Esophagus squamous epithelium (tissue), 5 donors: ENCODE measurements around the gene TARM1. TPM values are rescaled to one million over a fixed set of nuclear protein-coding genes. Genes with fewer than 3 reads are reported as not detected.

ENCODE experiments used
- DNase-seq: peaks from one replicate; lab custom pipeline; 2025; lab: John Stamatoyannopoulos, UW
- H3K27ac ChIP-seq, 4 donors: fragments of 200-600 bp; sonication (generic); one replicate each; pipeline ENCODE4 v1.5.1; 2016 to 2019; ENCODE audit warnings: mild to moderate bottlenecking in 1 of 4
- H3K27me3 ChIP-seq, 4 donors: fragments of 200-600 bp; sonication (generic); 1 replicate in 3 of 4; 2 replicates in 1 of 4; pipeline versions ENCODE4 v1.5.1 to v1.6.0; 2017 to 2021; ENCODE audit warnings: antibody characterized with exemption in 1 of 4
- H3K36me3 ChIP-seq, 3 donors: fragments of 200-600 bp; sonication (generic); one replicate each; pipeline ENCODE4 v1.5.1; 2016 to 2019
- H3K4me1 ChIP-seq, 3 donors: fragments of 200-600 bp; sonication (generic); one replicate each; pipeline ENCODE4 v1.5.1; 2017 to 2019
- H3K4me3 ChIP-seq, 4 donors: fragments of 200-600 bp; sonication (generic); 1 replicate in 3 of 4; 2 replicates in 1 of 4; pipeline ENCODE4 v1.5.1; 2016 to 2019; ENCODE audit warnings: mild to moderate bottlenecking in 2 of 4, moderate library complexity in 1 of 4
- H3K9me3 ChIP-seq, 3 donors: fragments of 200-600 bp; sonication (generic); one replicate each; pipeline ENCODE4 v1.5.1; 2016 to 2019
- CTCF ChIP-seq, 6 experiments: fragments of 450-650 bp in 4 of 6; fragments of 200-600 bp in 2 of 6; sonication (generic) in 2 of 6; IDR thresholded peaks; one replicate each; pipeline ENCODE4 v1.5.1; 2016 to 2019; ENCODE audit warnings: antibody characterized with exemption in 6 of 6, mild to moderate bottlenecking in 4 of 6, moderate library complexity in 4 of 6
- POLR2A ChIP-seq, 4 donors: fragments of 450-650 bp; IDR thresholded peaks; one replicate each; pipeline ENCODE4 v1.6.1; 2017; ENCODE audit warnings: antibody characterized with exemption in 4 of 4, mild to moderate bottlenecking in 4 of 4, moderate library complexity in 3 of 4
- WGBS, 2 donors: methylation state at CpG; one replicate each; pipeline ENCODE4 v1.1.5; 2018; 5-methylcytosine and 5-hydroxymethylcytosine counted together
- intact Hi-C: fragments of 100-400 bp; cut with DNase I; formaldehyde crosslinking; loops from one replicate; pipeline ENCODE4 v1.15.0; 2022
- total RNA-seq, 4 donors: library from RNA; depleted of rRNA; stranded (reverse); fragments of >200 nt; gene quantifications; one replicate each; pipeline ENCODE4 v1.1.0, GENCODE V29; 2016
- donor health status: DM: yes; HTN: yes; CAD: no.

Gene TARM1
- total RNA-seq, 4 donors from 2014 or later: not detected

GRCh38 chr19:54114340-54115108 is 33.4 kb upstream of the TARM1 start:
- peak overlapping the region; percentile 62 to 92 (median 83) for H3K4me3 ChIP-seq
- H3K27ac ChIP-seq: peak overlapping the region; percentile 25 to 96 (median 90)
- H3K27me3 ChIP-seq: no peaks in the 10 kb centered on the region
- DNase-seq: no peak
- WGBS, 2 donors: 33 to 58% methylated on average over 3 to 22 of the region's 28 CpGs
- no peak for TF ChIP-seq POLR2A (IDR thresholded peaks at IDR 0.05)
- intact Hi-C loops: no loop called here
- peaks cover 19 to 31% (median 22%) of the 10 kb centered on the region in 3 donors for H3K4me1 ChIP-seq
- H3K9me3 ChIP-seq: no peaks in the 10 kb centered on the region
- H3K36me3 ChIP-seq: peaks cover 14 to 50% (median 16%) of the 10 kb centered on the region in 3 donors

- TF ChIP-seq CTCF (IDR thresholded peaks at IDR 0.05) (no peak), POLR2A (IDR thresholded peaks at IDR 0.05) (no peak)
- H3K4me1 ChIP-seq: peaks cover 6 to 12% (median 10%) of the 10 kb centered on the region in 3 donors
- H3K9me3 ChIP-seq: no peaks in the 10 kb centered on the region
- DNase-seq: no peak
- WGBS, 2 donors: 80% methylated on average over 1 of the region's 6 CpGs; no CpG with 5 or more reads in 1 of the 2 donors
- no peak overlapping the region for H3K27ac ChIP-seq
- H3K4me3 ChIP-seq: no peak overlapping the region
- H3K27me3 ChIP-seq: no peaks in the 10 kb centered on the region
- H3K36me3 ChIP-seq: peaks cover 26 to 77% (median 34%) of the 10 kb centered on the region in 3 donors
- intact Hi-C loops: no loop called here
Observed at GRCh38 chr19:54109651-54110050, 28.5 kb upstream of the TARM1 start.

DNA sequence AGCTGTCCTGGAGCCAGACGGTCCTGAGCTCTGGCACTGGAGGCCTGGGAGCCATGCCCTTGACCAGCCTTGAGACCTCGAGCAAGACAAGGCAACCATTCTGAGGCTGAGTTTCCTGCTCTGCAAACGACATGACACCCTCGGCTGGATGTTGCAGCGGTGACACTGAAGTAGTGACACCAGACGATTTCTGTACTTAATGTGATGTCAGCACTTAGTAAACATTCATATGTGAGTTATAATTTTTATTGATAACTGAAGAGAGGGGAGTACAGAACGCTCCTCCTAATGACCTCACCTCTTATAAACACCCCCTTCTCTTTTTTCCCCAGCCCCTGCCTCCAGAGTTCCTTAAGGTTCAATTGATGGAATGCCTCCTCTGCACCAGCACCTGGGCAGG is 27.3 kb upstream of the TARM1 start:
- 75 to 79% methylated on average over 5 to 7 of the region's 7 CpGs for WGBS, 2 donors
- Histone ChIP-seq H3K9me3 (no peaks in the 10 kb centered on the region), H3K4me1 (peaks cover 2 to 12% (median 7%) of the 10 kb centered on the region in 3 donors), H3K27ac (no peak overlapping the region), H3K36me3 (peaks cover 26 to 77% (median 34%) of the 10 kb centered on the region in 3 donors), H3K27me3 (no peaks in the 10 kb centered on the region), H3K4me3 (no peak overlapping the region)
- intact Hi-C loops: no loop called here
- TF ChIP-seq CTCF (IDR thresholded peaks at IDR 0.05): no peak
- TF ChIP-seq POLR2A (IDR thresholded peaks at IDR 0.05): no peak
- no peak for DNase-seq

DNA sequence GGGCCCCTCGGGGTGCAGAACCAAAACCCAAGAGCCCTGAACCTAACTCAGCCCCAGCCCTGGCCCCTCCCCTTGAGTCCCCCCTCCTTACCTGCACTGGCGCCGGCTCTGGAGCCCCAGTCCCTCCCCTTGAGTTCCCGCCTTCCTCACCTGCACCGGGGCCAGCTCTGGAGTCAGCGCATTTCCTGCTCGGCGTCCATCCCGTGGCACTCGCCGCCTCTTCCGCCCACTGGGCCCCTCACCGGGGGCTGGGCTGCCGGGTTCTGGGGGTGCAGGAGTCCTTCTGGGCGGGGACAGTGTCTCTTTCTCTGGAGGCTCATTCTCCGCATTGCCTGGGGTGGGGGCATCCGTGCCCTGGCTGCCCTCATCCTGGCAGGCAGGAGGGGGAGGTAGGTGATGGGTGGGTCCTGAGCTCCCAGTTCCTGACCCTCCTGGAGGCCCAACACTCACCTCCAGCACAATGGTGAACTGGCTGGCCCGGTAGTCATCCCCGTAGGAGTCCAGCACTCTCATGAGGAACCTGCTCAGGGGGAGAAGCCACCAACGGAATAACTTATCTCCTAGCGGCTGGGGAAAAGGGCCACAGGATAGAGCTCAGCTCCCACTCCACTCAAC is 26.8 kb upstream of the TARM1 start:
- Histone ChIP-seq H3K4me3 (no peak overlapping the region), H3K36me3 (peaks cover 26 to 77% (median 34%) of the 10 kb centered on the region in 3 donors), H3K4me1 (peaks cover 0 to 17% (median 11%) of the 10 kb centered on the region in 3 donors), H3K27me3 (no peaks in the 10 kb centered on the region), H3K27ac (no peak overlapping the region), H3K9me3 (no peaks in the 10 kb centered on the region)
- WGBS, 2 donors: 73 to 81% methylated on average over 8 to 18 of the region's 21 CpGs
- intact Hi-C loops: no loop called here
- no peak for TF ChIP-seq POLR2A (IDR thresholded peaks at IDR 0.05)
- TF ChIP-seq CTCF (IDR thresholded peaks at IDR 0.05): no peak
- DNase-seq: no peak

- H3K9me3 ChIP-seq: no peaks in the 10 kb centered on the region
- H3K4me1 ChIP-seq: peaks cover 5 to 25% (median 14%) of the 10 kb centered on the region in 3 donors
- 77 to 85% methylated on average over 9 to 10 of the region's 15 CpGs for WGBS, 2 donors
- intact Hi-C loops: no loop called here
- no peak overlapping the region for H3K4me3 ChIP-seq
- TF ChIP-seq POLR2A (IDR thresholded peaks at IDR 0.05): no peak
- TF ChIP-seq CTCF (IDR thresholded peaks at IDR 0.05): no peak
- no peak for DNase-seq
- H3K27ac ChIP-seq: no peak overlapping the region
- peaks cover 26 to 66% (median 34%) of the 10 kb centered on the region in 3 donors for H3K36me3 ChIP-seq
- no peaks in the 10 kb centered on the region for H3K27me3 ChIP-seq
Observed at GRCh38 chr19:54106716-54107115, 25.6 kb upstream of the TARM1 start.
